Subcutaneous abdominal adipose tissue (tissue), 5 donors: ENCODE measurements around the gene TRABD.

Source experiments
- H3K27ac ChIP-seq: one replicate; pipeline ENCODE4 v1.7.0; 2013; ENCODE audit warnings: low read depth, mild to moderate bottlenecking, inconsistent platforms, low read length, moderate library complexity
- H3K27me3 ChIP-seq, 5 donors: one replicate each; pipeline ENCODE4 v1.7.0; 2013; ENCODE audit warnings: low read length in 5 of 5, inconsistent platforms in 1 of 5; ENCODE audit not compliant: control insufficient read depth in 5 of 5, insufficient read depth in 4 of 5
- H3K36me3 ChIP-seq, 5 donors: one replicate each; pipeline ENCODE4 v1.7.0; 2013; ENCODE audit warnings: low read length in 5 of 5; ENCODE audit not compliant: control insufficient read depth in 5 of 5, insufficient read depth in 5 of 5
- H3K4me1 ChIP-seq, 5 donors: one replicate each; pipeline ENCODE4 v1.7.0; 2013; ENCODE audit warnings: low read length in 5 of 5, mild to moderate bottlenecking in 3 of 5, moderate library complexity in 1 of 5; ENCODE audit not compliant: control insufficient read depth in 5 of 5, insufficient read depth in 5 of 5
- H3K4me3 ChIP-seq, 5 donors: one replicate each; pipeline ENCODE4 v1.7.0; 2013; ENCODE audit warnings: low read length in 5 of 5, low read depth in 1 of 5
- H3K9ac ChIP-seq, 5 donors: one replicate each; pipeline ENCODE4 v1.7.0; 2013; ENCODE audit warnings: low read length in 5 of 5, mild to moderate bottlenecking in 4 of 5, moderate library complexity in 3 of 5
- H3K9me3 ChIP-seq, 5 donors: one replicate each; pipeline ENCODE4 v1.7.0; 2013; ENCODE audit warnings: low read length in 5 of 5; ENCODE audit not compliant: control insufficient read depth in 5 of 5
- donor health status: healthy.
- donor health status: healthy.
- donor health status: healthy.
- donor health status: healthy.
- donor health status: healthy.

Gene TRABD

GRCh38 chr22:50173983-50174355 lies 11.7 kb upstream of the TRABD start:
- Histone ChIP-seq H3K36me3 (no peaks in the 10 kb centered on the region), H3K27ac (no peak overlapping the region), H3K27me3 (peaks cover 10 to 43% (median 39%) of the 10 kb centered on the region in 5 donors), H3K4me3 (no peak overlapping the region), H3K9me3 (no peaks in the 10 kb centered on the region), H3K9ac (no peak overlapping the region), H3K4me1 (peaks cover 0 to 18% (median 14%) of the 10 kb centered on the region in 5 donors)

- no peaks in the 10 kb centered on the region for H3K36me3 ChIP-seq
- H3K4me1 ChIP-seq = peaks cover 0 to 18% (median 14%) of the 10 kb centered on the region in 5 donors
- no peaks in the 10 kb centered on the region for H3K9me3 ChIP-seq
- no peak overlapping the region for H3K4me3 ChIP-seq
- peak overlapping the region in 1 of 5 donors; percentile 2 for H3K9ac ChIP-seq
- no peak overlapping the region for H3K27ac ChIP-seq
- peaks cover 5 to 42% (median 40%) of the 10 kb centered on the region in 5 donors for H3K27me3 ChIP-seq
Observed at GRCh38 chr22:50174382-50175190, 11.1 kb upstream of the TRABD start.

- Histone ChIP-seq H3K9me3 (no peaks in the 10 kb centered on the region), H3K36me3 (no peaks in the 10 kb centered on the region), H3K27me3 (peaks cover 9 to 46% (median 43%) of the 10 kb centered on the region in 5 donors), H3K27ac (no peak overlapping the region), H3K4me3 (no peak overlapping the region), H3K9ac (no peak overlapping the region), H3K4me1 (peaks cover 0 to 18% (median 14%) of the 10 kb centered on the region in 5 donors)
Observed at GRCh38 chr22:50175191-50175461, 10.6 kb upstream of the TRABD start.

GRCh38 chr22:50175921-50176849 lies 9.5 kb upstream of the TRABD start:
- Histone ChIP-seq H3K27me3 (peaks cover 13 to 44% (median 42%) of the 10 kb centered on the region in 5 donors), H3K36me3 (no peaks in the 10 kb centered on the region), H3K4me1 (peaks cover 0 to 13% (median 9%) of the 10 kb centered on the region in 5 donors), H3K4me3 (no peak overlapping the region), H3K9ac (no peak overlapping the region), H3K9me3 (no peaks in the 10 kb centered on the region), H3K27ac (no peak overlapping the region)

GRCh38 chr22:50176850-50177536 lies 8.7 kb upstream of the TRABD start:
- Histone ChIP-seq H3K27me3 (peaks cover 13 to 39% (median 35%) of the 10 kb centered on the region in 5 donors), H3K9me3 (no peaks in the 10 kb centered on the region), H3K36me3 (no peaks in the 10 kb centered on the region), H3K27ac (no peak overlapping the region), H3K4me3 (no peak overlapping the region), H3K9ac (no peak overlapping the region), H3K4me1 (peaks cover 0 to 13% (median 9%) of the 10 kb centered on the region in 5 donors)

GRCh38 chr22:50177537-50178470 lies 7.9 kb upstream of the TRABD start:
- no peak overlapping the region for H3K9ac ChIP-seq
- H3K4me1 ChIP-seq = peaks cover 0 to 13% (median 9%) of the 10 kb centered on the region in 5 donors
- H3K4me3 ChIP-seq = no peak overlapping the region
- H3K9me3 ChIP-seq = no peaks in the 10 kb centered on the region
- H3K27me3 ChIP-seq = peaks cover 13 to 39% (median 35%) of the 10 kb centered on the region in 5 donors
- no peaks in the 10 kb centered on the region for H3K36me3 ChIP-seq
- H3K27ac ChIP-seq = no peak overlapping the region

GRCh38 chr22:50178471-50178864 lies 7.2 kb upstream of the TRABD start:
- H3K9ac ChIP-seq = no peak overlapping the region
- no peak overlapping the region for H3K4me3 ChIP-seq
- H3K9me3 ChIP-seq = no peaks in the 10 kb centered on the region
- H3K4me1 ChIP-seq = peaks cover 0 to 13% (median 9%) of the 10 kb centered on the region in 5 donors
- H3K36me3 ChIP-seq = no peaks in the 10 kb centered on the region
- peaks cover 13 to 39% (median 34%) of the 10 kb centered on the region in 5 donors for H3K27me3 ChIP-seq
- no peak overlapping the region for H3K27ac ChIP-seq

GRCh38 chr22:50178871-50179869 lies 6.5 kb upstream of the TRABD start:
- peaks cover 13 to 34% (median 29%) of the 10 kb centered on the region in 5 donors for H3K27me3 ChIP-seq
- H3K36me3 ChIP-seq = no peaks in the 10 kb centered on the region
- peaks cover 0 to 13% (median 12%) of the 10 kb centered on the region in 5 donors for H3K4me1 ChIP-seq

More at GRCh38 chr22:50178871-50179869, 6.5 kb upstream of the TRABD start:
- Histone ChIP-seq H3K4me3 (no peak overlapping the region), H3K9me3 (no peaks in the 10 kb centered on the region), H3K9ac (no peak overlapping the region), H3K27ac (no peak overlapping the region)
